C4-2B (cell line): ENCODE results near the gene GPR139.

Experiments
- H3K27ac ChIP-seq: fragments of 450-650 bp; 2 replicates; pipeline ENCODE4 v1.5.1; 2017
- ZFX ChIP-seq: fragments of 450-650 bp; IDR thresholded peaks from 2 replicates; pipeline ENCODE4 v1.6.1; 2017
- TF ChIP-seq, protein P1 (sequence below): fragments of 450-650 bp; conservative IDR thresholded peaks from 2 replicates; pipeline ENCODE4 v1.5.1; 2017; ENCODE audit warnings: mild to moderate bottlenecking

GPR139 gene

DNA sequence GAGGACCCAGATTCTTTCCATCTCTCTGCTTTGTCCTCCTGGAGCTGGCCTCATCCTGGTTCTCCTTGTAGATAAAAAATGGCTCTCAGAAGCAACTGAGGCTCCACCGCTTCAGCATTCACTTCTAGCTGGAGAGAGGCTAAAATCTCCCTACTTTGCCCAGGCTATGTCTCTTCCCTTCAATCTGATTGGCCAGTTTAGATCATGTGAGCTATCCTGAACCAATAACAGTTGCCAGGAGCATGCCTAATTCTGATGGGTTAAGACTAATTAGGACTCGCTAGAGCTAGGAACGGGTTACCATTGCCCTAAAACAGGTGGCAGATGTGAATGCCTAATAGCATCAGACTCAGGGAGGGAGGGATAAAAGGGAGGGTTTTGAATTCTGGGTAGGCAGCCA, 89.6 kb downstream of the GPR139 start:
- no peak for TF ChIP-seq ZFX
- TF ChIP-seq, protein P1, sequence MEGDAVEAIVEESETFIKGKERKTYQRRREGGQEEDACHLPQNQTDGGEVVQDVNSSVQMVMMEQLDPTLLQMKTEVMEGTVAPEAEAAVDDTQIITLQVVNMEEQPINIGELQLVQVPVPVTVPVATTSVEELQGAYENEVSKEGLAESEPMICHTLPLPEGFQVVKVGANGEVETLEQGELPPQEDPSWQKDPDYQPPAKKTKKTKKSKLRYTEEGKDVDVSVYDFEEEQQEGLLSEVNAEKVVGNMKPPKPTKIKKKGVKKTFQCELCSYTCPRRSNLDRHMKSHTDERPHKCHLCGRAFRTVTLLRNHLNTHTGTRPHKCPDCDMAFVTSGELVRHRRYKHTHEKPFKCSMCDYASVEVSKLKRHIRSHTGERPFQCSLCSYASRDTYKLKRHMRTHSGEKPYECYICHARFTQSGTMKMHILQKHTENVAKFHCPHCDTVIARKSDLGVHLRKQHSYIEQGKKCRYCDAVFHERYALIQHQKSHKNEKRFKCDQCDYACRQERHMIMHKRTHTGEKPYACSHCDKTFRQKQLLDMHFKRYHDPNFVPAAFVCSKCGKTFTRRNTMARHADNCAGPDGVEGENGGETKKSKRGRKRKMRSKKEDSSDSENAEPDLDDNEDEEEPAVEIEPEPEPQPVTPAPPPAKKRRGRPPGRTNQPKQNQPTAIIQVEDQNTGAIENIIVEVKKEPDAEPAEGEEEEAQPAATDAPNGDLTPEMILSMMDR = no peak
- no peak overlapping the region for H3K27ac ChIP-seq
